HG02973 (cell line): ENCODE data around the gene UMODL1.

Source experiments
- ATAC-seq: cut with Tn5 transposase; IDR thresholded peaks from one replicate; pipeline ENCODE4 v1.9.1; 2021; ENCODE audit warnings: moderate library complexity; ENCODE audit not compliant: unreplicated experiment

Gene UMODL1

DNA sequence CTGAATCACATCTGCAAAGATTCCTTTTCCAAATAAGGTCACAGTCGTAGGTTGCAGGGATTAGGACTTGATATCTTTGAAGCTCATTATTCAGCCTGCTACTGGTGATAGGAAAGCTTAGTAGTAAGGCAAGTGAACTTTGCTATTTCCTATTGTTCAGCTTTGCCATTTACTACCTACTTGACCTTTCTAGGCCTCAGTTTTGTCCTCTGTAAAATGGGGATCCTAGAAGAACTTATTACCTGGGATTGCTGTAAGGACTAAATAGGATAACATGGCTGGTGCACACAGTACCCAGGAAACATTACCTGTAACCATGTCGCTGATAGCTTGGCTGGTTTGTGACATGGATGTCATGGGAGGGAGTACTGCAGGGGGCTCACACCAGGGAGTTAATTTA, 24.5 kb downstream of the UMODL1 start:
- ATAC-seq = no peak

DNA sequence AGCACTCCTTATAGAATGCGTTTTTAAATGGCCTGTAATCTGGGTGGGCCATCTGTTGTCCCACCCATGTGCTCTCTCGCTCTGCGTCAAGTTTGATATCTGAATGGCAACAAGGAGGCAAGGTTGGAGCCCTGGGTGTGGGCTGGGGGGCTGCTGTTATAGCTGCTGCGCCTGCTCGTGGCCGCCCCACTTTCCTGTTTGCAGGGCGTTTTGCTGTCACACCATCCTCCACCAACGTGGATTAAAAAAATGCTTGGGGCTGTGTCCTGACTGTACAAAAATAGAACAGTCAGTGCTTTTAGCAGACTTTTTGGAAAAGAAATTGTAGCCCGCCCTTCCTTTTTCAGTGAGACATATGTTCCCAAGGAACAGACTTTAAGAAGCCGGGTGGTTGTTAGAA, 25.4 kb downstream of the UMODL1 start:
- ATAC-seq = no peak

DNA sequence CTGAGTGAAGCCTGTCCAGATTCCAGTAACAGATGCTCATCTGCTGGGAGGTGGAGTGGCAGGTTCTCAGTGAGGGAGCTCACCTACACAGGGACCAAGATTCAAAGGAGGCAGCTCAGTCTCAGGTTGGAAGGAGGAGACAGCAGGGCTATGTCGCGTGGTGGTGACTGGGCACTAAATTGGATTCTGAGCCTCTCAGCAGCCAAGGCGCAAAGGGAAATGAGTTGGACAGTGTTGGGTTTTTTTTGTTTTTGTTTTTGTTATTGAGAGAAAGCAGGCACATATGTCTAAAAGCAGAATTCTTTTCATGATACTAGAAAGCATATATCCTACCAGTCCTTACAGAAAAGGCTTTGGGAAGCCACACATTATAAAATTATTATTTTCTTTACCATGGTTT, 26.2 kb downstream of the UMODL1 start:
- no peak for ATAC-seq

DNA sequence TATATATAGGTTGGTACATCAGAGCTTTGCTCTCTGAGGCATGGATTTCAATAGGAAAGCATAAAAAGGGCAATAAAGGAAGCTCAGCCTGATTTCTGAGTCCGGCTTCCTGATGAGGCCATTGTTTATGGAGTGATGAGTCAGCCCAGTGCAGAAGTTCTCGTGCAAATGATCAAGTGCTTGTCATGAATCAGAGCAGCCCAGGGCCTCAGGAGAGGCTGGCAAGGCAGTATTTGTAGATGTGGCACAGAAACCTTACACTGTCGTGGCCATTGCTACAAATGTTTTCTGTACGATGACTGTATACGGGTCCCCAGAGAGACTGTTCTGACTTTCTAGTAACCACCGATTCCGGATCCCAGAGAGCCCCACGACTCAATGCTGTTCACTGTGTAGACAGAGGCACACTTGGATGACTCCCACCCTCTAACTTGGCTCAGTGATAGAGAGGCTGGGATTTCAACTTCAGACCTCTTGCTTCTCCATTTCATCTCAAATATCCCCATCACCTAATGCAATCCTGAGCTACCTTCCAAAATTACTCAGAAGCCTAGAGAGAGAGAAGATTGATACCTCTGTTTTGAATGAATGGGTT, 26.8 kb downstream of the UMODL1 start:
- no peak for ATAC-seq

DNA sequence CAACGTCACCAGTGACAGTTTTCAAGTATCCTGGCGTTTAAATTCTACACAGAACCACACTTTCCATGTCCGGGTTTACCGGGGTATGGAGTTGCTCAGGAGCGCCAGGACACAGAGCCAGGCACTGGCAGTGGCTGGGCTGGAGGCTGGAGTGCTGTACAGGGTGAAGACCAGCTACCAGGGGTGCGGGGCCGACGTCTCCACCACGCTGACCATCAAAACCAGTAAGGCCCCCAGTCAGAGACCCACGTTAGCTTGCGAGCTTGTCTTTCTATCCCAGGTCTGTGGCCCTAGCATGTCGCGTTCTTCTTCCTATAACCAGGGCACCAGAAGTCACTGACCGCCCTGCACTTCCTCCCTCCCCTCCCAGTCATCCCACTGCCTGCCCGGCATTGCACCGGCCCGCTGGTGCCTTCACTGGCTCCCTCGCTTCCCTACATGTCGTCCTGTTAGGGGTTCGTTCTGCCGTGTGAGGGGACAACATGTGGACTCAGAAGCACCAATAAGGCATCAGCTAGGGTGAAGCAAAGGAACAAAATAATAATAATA, 27.9 kb downstream of the UMODL1 start:
- no peak for ATAC-seq

DNA sequence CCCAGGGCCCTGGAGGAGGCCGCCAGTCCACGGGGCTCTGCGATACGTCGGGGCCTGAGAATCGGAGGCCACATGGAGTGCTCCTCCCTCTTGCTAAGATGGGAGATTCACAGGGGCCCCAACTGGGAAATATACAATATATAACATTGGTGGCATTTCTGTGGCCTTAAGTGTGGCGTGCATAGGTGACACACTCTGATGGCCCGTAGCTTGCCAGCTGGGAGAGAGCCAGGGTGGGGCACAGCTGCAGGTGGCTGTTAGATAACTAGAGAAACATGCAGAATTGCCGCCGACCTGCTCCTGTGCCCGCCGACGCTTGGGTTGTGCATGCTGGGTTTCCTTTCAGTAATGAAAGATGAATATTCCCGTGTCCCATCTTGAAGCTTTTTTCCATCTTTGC, 30.1 kb downstream of the UMODL1 start:
- no peak for ATAC-seq

DNA sequence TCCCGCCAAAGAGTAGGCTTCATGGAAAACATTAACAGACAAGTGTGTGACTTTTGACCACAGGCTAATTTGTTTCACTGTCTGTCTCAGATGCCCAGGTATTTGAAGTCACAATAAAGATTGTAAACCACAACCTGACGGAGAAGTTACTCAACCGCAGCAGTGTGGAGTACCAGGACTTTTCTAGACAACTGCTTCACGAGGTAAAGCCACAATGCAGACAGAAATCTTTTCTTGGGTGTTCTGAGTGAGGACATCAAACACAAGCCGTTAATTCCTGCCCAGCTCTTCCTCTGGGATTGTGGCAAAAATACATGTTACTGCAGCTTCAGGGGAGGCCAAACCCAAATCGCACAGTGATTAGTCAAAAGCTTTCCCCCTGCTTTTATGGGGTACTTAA, 31.0 kb downstream of the UMODL1 start:
- ATAC-seq = no peak

DNA sequence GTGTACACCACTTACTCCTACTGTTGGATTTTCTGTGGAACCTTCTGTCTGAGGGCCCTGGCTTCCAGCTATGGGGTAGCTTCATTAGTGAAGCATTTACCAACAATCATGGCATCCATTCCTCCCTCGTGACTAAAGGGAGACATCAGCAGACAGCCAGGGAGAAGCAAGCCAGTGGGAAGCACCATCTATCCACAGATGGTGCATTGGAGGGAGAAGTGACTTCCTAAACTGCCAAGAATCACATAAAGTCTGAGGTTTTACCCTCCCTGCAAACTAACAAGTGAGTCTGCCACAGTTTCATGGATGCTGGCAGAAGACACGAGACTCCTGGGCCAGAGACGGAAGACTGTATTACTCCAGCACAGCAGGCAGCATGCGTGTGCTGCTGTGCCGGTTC, 31.4 kb downstream of the UMODL1 start:
- no peak for ATAC-seq

DNA sequence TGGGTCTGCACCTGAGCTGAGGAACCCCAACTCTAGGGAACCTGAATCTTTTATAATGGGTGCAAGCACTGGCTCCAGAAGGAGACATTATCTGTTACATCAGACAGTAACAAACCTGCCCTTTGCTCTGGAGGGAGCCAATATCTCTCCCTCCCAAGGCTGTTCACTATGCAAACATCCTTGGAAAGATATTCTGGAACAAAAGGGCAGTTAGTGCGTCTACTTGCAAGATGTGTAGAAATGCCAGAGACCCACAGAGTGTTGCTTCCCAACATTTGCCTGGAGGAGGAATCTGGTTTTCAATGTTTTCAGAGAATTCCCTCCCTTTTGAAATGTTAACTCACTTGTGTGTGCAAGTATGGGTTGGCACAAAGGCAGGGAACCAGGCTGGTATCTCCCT, 31.9 kb downstream of the UMODL1 start:
- no peak for ATAC-seq

DNA sequence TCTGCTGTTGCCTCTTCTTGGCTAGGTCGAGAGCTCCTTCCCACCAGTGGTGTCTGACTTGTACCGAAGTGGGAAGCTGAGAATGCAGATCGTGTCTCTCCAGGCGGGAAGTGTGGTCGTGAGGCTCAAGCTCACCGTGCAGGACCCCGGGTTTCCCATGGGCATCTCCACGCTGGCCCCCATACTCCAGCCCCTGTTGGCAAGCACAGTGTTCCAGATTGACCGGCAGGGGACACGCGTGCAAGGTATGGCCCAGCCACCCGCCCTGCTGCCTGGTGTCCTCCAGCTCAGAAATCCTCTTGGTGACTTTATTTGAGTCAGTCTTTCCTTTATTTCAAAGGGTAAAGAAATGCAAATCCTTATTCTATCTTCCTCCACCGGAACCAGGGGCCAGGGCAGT, 32.7 kb downstream of the UMODL1 start:
- no peak for ATAC-seq

DNA sequence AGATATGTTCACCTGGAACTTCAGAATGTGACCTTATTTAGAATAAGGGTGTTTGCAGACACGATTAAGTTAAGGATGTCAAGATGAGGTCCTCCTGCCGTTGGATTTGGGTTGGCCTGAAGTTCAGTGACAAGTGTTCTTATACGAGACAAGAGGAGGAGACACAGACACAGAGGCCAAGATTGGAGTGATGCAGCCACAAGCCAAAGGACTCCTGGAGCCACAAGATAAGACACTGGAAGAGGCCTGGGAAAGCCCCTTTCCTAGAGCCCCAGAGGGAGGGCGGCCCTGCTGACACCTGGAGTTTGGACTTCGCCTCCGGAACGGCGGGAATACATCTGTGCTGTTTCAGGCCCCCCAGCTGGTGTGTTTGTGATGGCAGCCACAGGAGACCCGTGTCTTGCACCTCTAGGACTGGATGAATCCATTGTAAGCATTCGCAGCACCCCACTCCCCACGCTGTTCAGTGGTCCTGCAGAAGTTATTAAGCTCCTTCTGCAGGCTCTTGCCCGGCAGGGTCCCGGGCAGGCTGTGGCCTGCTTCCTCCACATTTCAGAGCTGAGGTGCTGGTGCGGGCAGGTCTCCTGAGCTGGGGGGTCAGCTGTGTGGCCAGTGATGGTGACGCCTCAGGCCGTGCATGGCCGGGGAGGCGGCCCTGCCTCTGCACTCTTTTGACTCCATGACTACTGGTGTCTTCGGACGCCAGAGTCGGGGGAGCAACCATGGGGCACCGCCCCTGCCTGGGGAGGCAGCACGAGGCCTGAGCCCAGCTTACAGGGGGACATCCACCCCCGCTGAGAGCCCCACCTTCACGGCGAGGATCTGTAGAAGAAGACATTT, 34.6 kb downstream of the UMODL1 start:
- no peak for ATAC-seq

DNA sequence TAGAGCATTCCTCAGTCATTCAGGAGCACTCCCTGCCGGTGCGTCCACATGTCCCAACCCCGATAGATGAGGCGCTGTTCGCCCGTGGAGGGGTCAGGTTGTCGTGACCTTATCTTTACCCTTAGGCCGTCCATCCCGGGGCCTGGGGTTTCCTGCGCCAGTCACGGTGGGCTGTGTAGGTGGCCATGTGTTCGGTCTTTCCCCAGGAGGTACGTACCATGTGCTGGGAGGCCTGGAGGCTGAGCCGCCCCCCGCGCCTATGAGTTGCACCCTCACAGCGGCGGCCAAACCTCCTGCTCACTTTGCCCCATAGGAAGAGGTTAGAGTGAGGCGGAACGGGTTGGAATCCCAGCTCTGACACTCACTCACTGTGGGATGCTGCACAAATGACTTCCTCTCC, 35.3 kb downstream of the UMODL1 start:
- ATAC-seq = no peak

DNA sequence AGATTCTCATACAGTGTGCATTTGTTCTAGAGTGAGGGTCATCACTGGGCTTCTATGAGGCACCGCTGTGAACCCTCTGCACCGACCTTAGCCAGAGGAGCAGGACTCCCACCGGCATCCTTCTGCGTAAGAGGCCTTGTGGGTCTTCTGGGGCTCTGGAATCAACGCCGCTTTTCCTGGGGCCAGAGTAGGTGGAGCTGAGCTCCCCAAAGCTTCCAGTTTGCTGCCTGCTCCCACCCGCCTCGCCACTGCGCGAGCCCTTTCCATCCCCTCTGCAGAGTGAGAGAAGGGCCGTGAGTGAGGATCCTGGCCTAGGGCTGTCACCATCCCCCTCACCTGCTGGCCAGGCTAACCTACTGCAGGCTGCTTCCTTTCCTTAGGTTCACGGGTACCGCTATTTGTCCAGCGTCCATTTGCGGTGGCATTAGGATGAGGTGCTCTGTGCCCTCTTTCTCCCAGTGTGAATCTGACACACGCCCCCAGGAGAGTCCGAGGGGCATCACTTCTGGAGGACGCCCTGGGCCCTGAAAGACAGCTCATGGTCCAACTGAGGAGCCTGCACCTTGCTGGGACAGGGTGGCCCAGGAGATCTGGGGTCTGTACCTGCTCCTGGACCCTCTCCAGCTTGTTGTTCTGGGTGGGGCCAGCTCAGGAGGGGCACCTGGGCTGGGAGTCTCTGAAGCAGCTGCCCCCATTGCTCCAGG, 36.2 kb downstream of the UMODL1 start:
- ATAC-seq = peak; percentile 8

DNA sequence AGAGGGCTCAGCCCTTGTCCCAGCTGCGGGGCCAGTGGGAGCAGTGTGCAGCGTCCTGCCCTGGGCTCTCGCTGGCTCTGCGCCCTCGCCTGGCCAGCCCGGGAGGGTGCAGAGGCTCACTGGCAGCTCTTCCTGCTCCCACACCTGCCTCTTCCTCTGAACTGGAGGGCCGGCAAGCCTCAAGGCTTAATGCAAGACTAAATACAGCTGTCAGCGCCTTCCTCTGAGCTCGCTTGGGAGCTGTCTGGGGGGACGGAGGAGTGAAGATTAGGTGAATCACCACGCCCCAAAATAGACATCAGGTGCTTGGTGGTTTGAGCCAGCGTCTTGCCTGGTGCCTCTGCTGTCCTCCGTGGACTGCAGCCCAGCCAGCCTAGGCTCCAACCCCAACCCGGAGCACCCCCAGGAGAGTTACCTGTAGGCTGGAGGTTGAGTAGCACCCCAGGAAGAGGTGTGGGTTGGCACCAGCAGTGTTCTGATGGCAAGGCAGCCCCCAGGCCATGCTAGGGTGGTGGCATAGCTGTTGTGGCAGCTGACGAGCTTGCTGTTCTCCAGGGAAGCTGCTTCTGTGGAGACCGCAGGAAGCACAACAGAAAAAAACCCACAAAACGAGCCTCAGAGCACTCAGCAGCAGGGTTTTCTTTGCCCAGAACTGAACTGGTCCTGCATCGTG, 36.9 kb downstream of the UMODL1 start:
- ATAC-seq = peak; percentile 76

DNA sequence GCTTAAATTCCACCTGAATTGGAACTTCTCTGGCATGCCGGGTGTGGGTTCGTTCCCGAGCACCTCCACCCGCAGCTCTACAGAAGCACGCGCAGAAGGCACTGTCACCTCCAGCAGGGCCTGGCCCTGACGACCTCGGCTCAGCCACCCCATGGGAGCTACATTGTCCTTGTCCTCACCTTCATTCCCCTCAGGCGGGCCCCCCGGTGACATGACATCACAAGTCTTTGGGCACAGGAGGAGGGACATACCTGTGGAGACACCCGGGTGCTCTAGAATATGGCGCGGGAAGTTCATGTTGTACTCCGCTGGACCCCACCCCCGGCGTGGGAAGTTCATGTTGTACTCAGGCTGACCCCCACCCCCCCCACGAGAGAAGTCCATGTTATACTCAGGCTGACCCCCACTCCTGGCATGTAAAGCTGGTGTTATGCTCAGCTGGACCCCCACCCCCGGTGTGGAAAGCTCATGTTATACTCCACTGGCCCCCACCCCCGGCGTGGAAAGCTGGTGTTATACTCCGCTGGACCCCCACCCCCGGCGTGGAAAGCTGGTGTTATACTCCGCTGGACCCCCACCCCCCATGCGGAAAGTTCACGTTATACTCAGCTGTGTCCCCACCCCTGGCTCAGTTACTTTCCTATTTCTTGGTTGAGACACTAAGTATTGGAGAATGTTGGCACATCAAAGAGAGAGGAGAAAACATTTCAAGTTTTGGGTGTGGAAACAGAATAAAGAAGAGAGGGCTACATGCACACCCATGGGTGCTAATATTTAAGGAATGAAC, 37.6 kb downstream of the UMODL1 start:
- ATAC-seq = no peak

DNA sequence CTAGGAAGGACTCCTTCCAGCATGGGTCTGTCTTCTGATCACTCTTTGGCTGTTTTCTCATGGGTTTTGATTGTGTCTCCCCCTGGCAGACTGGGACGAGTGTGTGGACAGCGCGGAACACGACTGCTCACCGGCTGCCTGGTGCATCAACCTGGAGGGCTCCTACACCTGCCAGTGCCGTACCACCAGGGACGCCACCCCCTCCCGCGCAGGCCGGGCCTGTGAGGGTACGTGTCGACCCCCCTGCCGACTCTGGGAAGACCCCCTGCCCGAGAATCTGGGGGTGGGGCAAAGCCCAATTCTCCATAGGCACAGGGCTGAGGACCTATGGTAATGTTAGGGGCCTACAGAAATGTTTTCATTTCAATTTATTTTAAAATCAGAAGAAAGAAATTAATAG, 38.4 kb downstream of the UMODL1 start:
- no peak for ATAC-seq

DNA sequence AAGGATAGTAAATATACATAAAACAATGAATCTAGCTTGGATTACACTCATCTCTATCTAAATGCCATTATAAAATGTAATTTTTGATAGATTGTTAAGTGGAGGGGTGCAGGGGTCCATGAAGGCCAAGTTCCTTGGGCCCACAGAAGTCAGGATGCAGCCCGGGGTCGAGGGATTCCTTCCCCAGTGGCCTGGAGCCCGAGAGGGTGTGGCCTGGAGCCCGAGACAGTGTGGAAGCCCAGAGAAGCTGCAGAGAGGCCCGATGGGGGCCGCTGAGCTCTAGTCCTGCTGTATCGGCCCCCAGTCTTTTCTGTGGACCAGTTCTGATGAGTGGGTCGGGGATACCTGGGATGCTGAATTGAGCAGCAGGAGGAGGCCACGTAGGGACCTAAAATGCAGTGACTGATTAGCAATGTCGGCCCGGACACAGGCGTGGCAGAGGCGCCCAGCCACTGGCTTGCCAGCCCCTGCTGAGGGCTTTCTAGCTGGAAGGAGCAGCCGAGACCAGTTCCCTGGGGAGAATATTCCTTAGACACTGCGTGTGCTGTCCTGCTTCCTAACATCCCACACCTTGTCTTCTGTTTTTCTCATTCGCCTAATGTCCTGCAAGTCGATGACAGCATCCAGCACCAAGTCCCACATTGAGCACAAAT, 38.9 kb downstream of the UMODL1 start:
- ATAC-seq = no peak

DNA sequence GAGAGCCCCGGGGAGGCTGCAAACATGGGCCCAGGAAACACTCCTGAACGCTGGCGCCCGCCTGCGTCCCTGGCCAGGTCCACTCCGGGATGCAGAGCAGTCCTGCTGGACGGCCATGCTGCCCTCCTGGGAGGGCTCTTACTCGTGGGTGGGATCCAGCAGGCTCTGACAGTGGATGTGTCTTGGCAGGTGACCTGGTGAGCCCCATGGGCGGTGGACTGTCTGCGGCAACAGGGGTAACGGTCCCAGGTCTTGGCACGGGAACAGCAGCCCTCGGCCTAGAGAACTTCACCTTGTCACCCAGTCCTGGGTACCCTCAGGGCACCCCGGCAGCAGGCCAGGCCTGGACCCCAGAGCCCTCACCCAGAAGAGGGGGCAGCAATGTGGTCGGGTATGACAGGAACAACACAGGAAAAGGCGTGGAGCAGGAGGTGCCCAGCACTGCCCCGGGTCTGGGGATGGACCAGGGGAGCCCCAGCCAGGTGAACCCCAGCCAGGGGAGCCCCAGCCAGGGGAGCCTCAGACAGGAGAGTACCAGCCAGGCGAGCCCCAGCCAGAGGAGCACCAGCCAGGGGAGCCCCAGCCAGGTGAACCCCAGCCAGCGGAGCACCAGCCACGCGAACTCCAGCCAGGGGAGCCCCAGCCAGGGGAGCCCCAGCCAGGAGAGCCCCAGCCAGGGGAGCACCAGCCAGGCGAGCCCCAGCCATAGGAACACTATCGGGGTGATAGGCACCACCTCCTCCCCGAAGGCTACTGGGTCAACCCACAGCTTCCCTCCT, 39.8 kb downstream of the UMODL1 start:
- ATAC-seq = no peak

DNA sequence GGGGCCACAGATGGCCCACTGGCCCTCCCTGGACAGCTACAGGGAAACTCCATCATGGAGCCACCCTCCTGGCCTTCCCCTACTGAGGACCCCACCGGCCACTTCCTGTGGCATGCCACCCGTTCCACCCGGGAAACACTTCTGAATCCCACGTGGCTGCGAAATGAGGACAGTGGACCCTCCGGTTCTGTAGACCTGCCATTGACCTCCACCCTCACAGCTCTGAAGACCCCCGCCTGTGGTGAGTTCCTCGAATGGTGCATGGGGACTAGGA, 40.3 kb downstream of the UMODL1 start:
- no peak for ATAC-seq

DNA sequence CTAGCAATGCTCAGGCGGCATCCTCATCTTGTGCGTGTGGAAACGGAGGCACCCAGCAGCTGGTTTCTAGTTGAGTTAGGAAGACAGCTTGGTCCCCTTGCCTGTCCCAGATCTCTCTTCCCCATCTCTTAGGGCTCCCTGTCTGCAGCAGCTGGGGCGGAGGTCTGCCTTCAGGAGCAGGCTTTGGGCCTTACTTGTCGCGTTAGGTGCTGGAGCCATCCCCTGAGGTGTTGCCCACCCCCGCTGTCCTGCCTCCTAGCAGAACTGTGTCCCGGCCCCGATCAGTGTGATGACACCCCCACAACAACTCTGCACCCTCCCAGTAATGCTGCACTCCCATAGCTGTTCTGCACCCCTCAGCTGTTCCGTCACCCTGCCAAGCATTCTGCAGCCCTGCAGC, 40.7 kb downstream of the UMODL1 start:
- ATAC-seq = no peak
